Measurements from ENCODE around the gene CERK. TPM values are rescaled to one million over a fixed set of nuclear protein-coding genes. Genes with fewer than 3 reads are reported as not detected.

The CERK gene
- total and polyA plus RNA-seq, 2 of the 8 experiments (the other 6 are each of a cell fraction or from before 2014, with no cell fraction given): 26.6 to 59.0 TPM

DNA sequence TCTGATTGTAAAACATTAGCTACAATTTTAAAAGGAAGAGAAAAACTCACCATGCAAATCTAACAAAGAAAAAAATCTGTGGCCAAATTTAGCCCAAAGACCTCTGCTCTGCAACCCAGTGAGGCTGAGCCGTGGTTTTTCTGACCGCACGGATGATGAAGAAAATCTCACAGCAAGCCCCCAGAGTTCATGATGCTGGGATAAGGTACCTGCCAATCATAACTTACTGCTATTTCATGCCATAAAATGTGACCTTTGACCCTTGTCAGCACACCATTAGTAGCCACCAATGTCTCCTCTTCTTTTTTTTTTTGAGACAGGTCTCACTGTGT is 11.1 kb downstream of the CERK start:
- no peaks in the 10 kb centered on the region for H3K27me3 ChIP-seq (replicated peaks in 1 of 4; ENCODE audit: control insufficient read depth in 3 of 4, extremely low read depth in 1 of 4, insufficient read depth in 3 of 4, low read length in 3 of 4)
- ChIA-PET CTCF (ENCODE audit: partially characterized antibody) (interaction anchor here (1.4 to 2.3 kb wide), 2 partner anchors 77 to 163 kb away, joined by 6 to 7 read pairs; no protein-coding TSS in a partner anchor), POLR2A (ENCODE audit: partially characterized antibody) (no interaction called here)
- no peak overlapping the region for H3K4me3 ChIP-seq (ENCODE audit: extremely low read depth in 1 of 4, insufficient read depth in 2 of 4, low read depth in 3 of 4, low read length in 4 of 4)
- H3K4me1 ChIP-seq (replicated peaks in 1 of 4; ENCODE audit: control insufficient read depth in 3 of 4, insufficient read depth in 4 of 4, low read length in 3 of 4): peaks cover 0 to 9% (median 8%) of the 10 kb centered on the region in 4 experiments; a peak in 6 of 7 replicates
- no peak overlapping the region for H4K5ac ChIP-seq (ENCODE audit: insufficient read length, low read depth, low read length)
- no peak overlapping the region for H2BK15ac ChIP-seq (ENCODE audit: low read length)
- no peak overlapping the region for H2BK12ac ChIP-seq (ENCODE audit: low read depth, low read length)
- no peak overlapping the region for H3K56ac ChIP-seq (replicated peaks; ENCODE audit: insufficient read length, low read depth, low read length)
- FAIRE-seq: no peak
- peaks cover 0 to 23% of the 10 kb centered on the region in 2 experiments; a peak in 3 of 4 replicates for H3K79me2 ChIP-seq (ENCODE audit: control insufficient read depth in 1 of 2, insufficient read depth in 2 of 2, low read length in 2 of 2)
- no peak overlapping the region for H4K91ac ChIP-seq (replicated peaks; ENCODE audit: insufficient read length, low read length)
- no peaks in the 10 kb centered on the region for H3K9me3 ChIP-seq (ENCODE audit: insufficient read depth in 2 of 2, low read depth in 1 of 2, low read length in 1 of 2)
- TF ChIP-seq SIX5 (IDR thresholded peaks at IDR 0.05; ENCODE audit: low read depth, low read length): no peak
- TF ChIP-seq NRF1 (IDR thresholded peaks at IDR 0.05; ENCODE audit: low read depth, low read length): no peak
- TF ChIP-seq POLR2A (IDR thresholded peaks at IDR 0.05; ENCODE audit: control extremely low read depth in 1 of 2, low read depth in 2 of 2, low read length in 2 of 2): no peak
- no peak for TF ChIP-seq NANOG (IDR thresholded peaks at IDR 0.05; ENCODE audit: insufficient read depth, low read depth, low read length, poor library complexity, severe bottlenecking)
- no peak for TF ChIP-seq JUN (IDR thresholded peaks at IDR 0.05; ENCODE audit: low read depth, low read length)
- TF ChIP-seq CHD2 (IDR thresholded peaks at IDR 0.05; ENCODE audit: low read length): no peak
- TF ChIP-seq SUZ12 (IDR thresholded peaks at IDR 0.05; ENCODE audit: low read length): no peak
- no peak for TF ChIP-seq CEBPB (IDR thresholded peaks at IDR 0.05; ENCODE audit: low read depth, low read length)
- TF ChIP-seq RBBP5 (IDR thresholded peaks at IDR 0.05; ENCODE audit: borderline replicate concordance, low read depth, low read length): no peak
- TF ChIP-seq BCL11A (IDR thresholded peaks at IDR 0.05; ENCODE audit: low read depth in 2 of 2, low read length in 2 of 2): no peak
- TF ChIP-seq CHD1 (IDR thresholded peaks at IDR 0.05; ENCODE audit: low read depth, low read length): no peak
- TF ChIP-seq POU5F1 (IDR thresholded peaks at IDR 0.05; ENCODE audit: low read depth, low read length): no peak
- TF ChIP-seq TBP (IDR thresholded peaks at IDR 0.05; ENCODE audit: low read depth, low read length): no peak
- TF ChIP-seq KDM4A (IDR thresholded peaks at IDR 0.05; ENCODE audit: low read depth, low read length, severe bottlenecking): no peak
- no peak for TF ChIP-seq TCF12 (IDR thresholded peaks at IDR 0.05; ENCODE audit: low read depth, low read length)
- no peak for TF ChIP-seq SP4 (IDR thresholded peaks at IDR 0.05; ENCODE audit: low read length)
- no peak overlapping the region for H3K9ac ChIP-seq (replicated peaks in 1 of 4; ENCODE audit: extremely low read depth in 1 of 4, low read depth in 3 of 4, low read length in 3 of 4)
- H3K79me1 ChIP-seq (ENCODE audit: low read depth, low read length): peaks cover 19% of the 10 kb centered on the region
- H3K4me2 ChIP-seq (ENCODE audit: insufficient read depth in 1 of 2, low read depth in 2 of 2, low read length in 2 of 2): no peak overlapping the region
- H3K14ac ChIP-seq (ENCODE audit: insufficient read length): no peak overlapping the region
- no peak overlapping the region for H2BK20ac ChIP-seq (ENCODE audit: low read length)
- WGBS, 2 experiments (ENCODE audit: extremely low coverage in 1 of 2, insufficient coverage in 1 of 2, insufficient read length in 1 of 2, insufficient replicate concordance in 2 of 2, low coverage in 1 of 2, low lambda C conversion rate in 2 of 2, missing lambda C conversion rate in 1 of 2): 98% methylated on average over 3 of the region's 3 CpGs; no CpG with 5 or more reads in 1 of the 2 experiments
- no peak overlapping the region for H2AFZ ChIP-seq (ENCODE audit: low read length)
- H2BK5ac ChIP-seq (ENCODE audit: low read depth, low read length): no peak overlapping the region
- no peak overlapping the region for H3K23ac ChIP-seq (ENCODE audit: insufficient read length)
- H4K8ac ChIP-seq (ENCODE audit: extremely low read depth, insufficient read depth, low read length): no peak overlapping the region
- DNase-seq (ENCODE audit: low read depth in 1 of 2, low spot score in 2 of 2): no peak
- no peak overlapping the region for H3K4ac ChIP-seq (replicated peaks; ENCODE audit: insufficient read length, low read depth, low read length)
- H2BK120ac ChIP-seq (replicated peaks; ENCODE audit: low read depth, low read length): no peak overlapping the region
- H3K18ac ChIP-seq (ENCODE audit: extremely low read depth, low read length): no peak overlapping the region
- H3K27ac ChIP-seq (ENCODE audit: low read depth, low read length): no peak overlapping the region
- peaks cover 0 to 35% of the 10 kb centered on the region in 2 experiments for H4K20me1 ChIP-seq (replicated peaks in 1 of 2; ENCODE audit: control insufficient read depth in 1 of 2, insufficient read depth in 2 of 2, low read length in 2 of 2)
- H2AK5ac ChIP-seq (ENCODE audit: low read depth, low read length): no peak overlapping the region
- H3K36me3 ChIP-seq (ENCODE audit: control insufficient read depth in 2 of 4, insufficient read depth in 4 of 4, low read length in 3 of 4): no peaks in the 10 kb centered on the region
- H3K23me2 ChIP-seq (ENCODE audit: low read depth, low read length): no peaks in the 10 kb centered on the region

All from H1 (cell line).